Hematopoietic multipotent progenitor cell treated with erythropoietin and hydrocortisone succinate and interleukin-3 and kit ligand, for 8 days (in vitro differentiated cells): Measurements from ENCODE around the gene SERPINE2.

ENCODE experiments used
- DNase-seq: peaks from one replicate; pipeline ENCODE4 v3.0.0-alpha.2; 2015

The SERPINE2 gene

GRCh38 chr2:224042191-224042696 is 3.2 kb upstream of the SERPINE2 start:
- DNase-seq, result no peak

GRCh38 chr2:224041554-224041953 is 2.5 kb upstream of the SERPINE2 start:
- no peak for DNase-seq

DNA sequence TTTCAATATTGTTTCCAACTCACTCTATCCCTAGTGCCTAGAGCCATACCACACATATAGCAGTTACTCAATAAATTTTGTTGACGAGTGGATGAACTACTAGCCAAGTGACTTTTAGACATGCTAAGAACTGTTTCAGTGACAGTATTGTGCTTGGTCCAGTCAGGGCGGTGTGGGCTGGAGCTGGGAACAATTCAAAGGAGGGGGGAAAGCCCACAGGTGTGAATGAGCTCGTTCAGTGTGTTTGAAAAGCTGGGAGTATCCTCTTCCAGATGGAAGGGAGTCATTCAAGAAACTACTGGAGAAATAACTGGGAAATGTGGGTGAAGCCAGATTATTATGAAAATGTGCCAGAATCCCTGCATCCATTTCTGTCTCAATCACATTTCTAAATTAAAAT is 1.7 kb upstream of the SERPINE2 start:
- no peak for DNase-seq

DNA sequence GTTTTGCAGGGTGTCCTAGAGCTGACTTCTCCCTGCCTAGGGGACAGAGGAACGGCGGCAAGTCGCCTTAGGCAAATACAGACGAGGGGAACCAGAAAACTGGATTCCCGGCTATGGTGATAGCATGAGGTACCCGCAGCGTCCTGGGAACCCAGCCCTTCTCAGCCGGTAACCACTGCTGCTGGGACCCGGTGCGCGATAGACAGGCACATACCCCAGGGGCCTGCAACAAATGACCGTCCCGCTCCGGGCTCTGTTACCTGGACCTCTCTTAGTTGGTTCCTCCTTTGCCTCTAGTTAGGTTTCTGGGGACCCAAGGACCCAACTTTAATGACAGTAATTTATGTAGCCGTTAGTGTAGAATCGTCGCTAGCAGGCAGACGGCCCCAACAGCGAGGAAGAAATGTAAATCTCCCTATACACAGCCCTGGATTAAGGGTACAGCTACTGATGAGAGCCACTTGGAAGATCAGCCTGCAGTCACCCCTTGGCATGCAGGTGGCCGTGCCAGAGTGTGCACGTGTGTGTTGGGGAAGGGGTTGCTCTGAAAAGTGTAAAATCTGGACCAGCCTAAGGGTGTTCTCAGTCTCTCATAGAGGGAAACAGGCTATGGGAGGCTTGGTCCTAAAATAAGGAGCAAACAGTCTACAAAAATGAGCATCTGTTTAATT is 819 bp upstream of the SERPINE2 start:
- no peak for DNase-seq

GRCh38 chr2:224038830-224039079 is 331 bp downstream of the SERPINE2 start:
- DNase-seq, result no peak

- DNase-seq, result peak; percentile 42
Measured at GRCh38 chr2:224038049-224038829, 847 bp downstream of the SERPINE2 start.

DNA sequence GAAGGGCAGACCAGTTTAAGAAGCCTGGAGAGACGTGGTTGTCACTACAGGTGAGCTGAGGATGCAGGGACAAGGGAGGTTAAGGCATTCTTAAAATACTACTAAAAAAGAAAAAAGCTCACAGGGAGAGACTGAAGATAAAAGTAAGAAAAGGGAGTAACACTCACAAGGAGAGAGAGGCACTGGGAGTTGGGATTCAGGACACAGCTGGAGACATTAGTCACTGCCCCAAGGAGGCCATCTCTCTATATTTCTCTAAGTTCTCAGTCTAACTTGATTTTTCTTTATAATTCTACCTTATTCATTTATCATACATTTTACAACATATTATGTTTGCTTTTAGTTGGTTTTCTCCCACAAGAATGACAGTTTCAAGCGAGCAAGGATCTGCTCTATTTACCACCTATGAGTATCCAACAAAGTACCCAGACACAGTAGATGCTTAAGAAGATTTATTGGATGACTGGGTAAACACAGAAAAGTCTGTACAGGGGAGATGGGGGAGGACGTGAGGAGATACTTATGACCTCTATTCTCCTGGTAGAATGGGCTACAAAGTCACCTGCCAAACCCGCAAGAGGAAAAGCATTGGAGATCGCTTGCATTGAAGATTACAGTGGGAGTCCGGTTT is 2.2 kb downstream of the SERPINE2 start:
- no peak for DNase-seq

GRCh38 chr2:224034017-224034416 is 5.1 kb downstream of the SERPINE2 start:
- DNase-seq, result peak; percentile 38

DNA sequence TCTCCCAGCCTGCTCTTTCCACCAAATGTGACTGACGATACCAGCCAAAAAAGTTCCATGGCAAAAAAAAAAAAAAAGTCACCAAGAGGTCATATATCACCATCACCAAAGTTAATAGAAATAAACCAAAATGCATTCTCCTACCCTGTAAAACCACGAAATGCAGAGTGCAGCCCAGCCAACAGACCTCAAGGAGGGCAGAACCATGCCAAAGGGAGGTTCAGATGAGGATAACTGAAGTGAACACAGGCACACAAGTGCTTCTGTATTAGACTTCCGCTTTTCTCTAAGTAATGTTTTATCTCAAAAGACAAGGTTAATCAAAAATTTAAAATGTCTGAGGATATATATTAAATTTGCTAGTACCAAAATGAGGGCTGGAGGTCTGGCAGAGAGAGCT is 5.5 kb downstream of the SERPINE2 start:
- peak; percentile 60 for DNase-seq

- DNase-seq, result no peak
Measured at GRCh38 chr2:224032283-224032682, 6.8 kb downstream of the SERPINE2 start.

- DNase-seq, result peak; percentile 38
Measured at GRCh38 chr2:224031358-224031970, 7.6 kb downstream of the SERPINE2 start.

- DNase-seq, result no peak
Measured at GRCh38 chr2:224030786-224031185, 8.3 kb downstream of the SERPINE2 start.

DNA sequence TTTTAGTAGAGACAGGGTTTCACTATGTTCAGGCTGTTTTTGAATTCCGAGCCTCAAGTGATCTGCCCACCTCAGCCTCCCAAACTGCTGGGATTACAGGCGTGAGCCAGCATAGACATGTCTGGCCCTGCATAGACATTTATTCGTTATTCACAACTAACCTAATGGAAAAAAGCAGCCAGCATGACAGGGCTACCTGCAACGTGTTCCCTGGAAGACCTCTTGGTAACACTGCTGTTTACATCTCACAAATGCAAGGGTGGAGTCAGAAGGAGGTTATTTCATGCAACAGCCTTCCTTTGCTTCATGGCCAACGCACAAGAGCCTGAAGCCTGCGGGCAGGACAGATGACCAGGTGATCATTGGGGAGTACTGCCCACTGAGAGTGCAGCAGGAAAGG is 9.2 kb downstream of the SERPINE2 start:
- DNase-seq, result no peak

DNA sequence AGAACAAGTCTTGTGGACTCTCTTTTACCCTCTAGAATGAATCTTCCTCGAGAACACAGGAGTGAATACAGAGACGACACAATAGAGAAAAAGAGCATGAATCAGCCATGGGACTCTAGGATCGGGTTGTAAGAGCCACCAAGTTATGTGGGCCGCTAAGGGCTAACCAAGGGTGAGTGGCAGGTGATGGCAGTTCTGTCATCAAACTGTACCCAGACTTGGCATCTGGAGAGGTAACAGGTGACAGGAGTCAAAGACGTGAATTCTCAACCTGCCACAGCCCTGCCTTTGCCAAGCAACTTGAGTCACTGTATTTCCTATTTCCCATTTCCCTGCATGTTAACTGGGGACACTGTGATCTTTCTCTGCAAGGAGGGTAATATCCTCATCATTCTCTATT is 11.2 kb downstream of the SERPINE2 start:
- no peak for DNase-seq

DNA sequence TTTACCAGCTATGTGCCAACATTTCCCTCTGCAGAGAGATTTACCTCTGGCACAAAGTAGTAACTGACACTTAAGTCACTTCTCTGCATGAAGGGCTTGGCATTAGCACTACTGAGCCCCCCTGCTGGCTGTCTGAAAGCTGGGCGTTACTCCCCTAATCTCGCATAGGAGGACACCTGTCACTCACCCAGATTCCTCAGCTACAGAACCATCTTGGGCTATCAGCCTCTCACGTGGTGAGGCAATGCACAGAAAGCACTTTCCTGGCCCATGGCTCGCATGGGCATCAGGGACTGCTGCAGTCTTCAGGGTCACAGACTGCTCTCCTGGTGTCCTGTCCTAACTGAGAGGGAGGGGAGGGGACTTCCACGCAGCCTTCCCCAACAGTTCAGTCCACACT is 12.0 kb downstream of the SERPINE2 start:
- peak; percentile 61 for DNase-seq

GRCh38 chr2:224025874-224026273 is 13.2 kb downstream of the SERPINE2 start:
- peak; percentile 93 for DNase-seq

GRCh38 chr2:224024270-224024669 is 14.8 kb downstream of the SERPINE2 start:
- DNase-seq, result no peak

- no peak for DNase-seq
Measured at GRCh38 chr2:224023188-224023587, 15.9 kb downstream of the SERPINE2 start.

DNA sequence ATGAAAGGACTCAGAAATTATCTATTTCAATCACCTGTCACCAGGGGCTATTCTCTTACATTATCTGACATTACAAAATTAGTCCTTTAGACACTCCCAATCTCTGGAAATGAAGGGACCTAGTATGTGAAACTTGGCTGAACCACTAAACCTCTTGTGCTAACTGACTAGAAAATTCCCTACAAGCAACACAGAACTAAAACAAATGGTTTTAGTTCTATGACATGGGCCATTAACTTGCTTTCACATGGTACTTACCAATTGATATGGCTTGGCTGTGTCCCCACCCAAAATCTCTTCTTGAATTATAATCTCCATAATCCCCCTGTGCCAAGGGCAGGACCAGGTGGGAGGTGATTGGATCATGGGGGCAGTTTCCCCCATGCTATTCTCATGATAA is 16.6 kb downstream of the SERPINE2 start:
- peak; percentile 49 for DNase-seq

DNA sequence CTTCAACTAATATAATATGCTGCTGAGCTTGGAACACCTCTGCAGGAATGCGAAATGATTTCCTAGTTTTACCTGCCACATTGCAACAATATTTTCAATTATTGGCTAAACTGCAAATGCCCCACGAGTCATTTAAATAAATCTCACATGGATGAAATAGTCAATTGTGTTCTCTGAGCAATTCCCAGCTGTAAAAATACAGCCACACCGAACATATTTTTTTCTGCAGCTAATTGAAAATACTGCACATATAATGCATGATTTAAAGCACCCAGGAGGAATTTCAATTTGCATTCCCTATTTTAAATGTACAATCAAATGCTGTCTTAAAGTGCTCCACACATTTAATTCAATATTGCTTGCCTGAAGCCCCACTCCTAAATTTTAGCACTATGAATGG is 18.6 kb downstream of the SERPINE2 start:
- no peak for DNase-seq

DNA sequence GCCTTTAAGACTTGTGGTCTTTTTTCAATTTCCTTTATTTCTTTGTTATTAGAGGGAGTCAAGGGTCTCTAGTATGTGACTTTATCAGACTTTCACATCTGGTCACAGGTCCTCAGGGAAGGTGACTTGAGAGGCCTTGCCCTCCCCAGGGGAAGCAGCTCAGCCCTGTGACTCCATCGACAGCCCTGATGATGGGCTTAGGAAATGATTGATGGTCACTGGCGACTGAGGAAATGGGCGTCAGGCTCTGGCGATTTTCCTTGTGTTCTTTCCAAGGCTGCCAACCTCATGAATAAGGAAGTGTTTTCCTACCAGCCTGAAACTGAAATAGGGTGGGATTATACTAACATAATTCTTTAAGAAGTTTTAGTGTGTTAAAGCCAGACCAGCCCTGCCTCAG is 21.1 kb downstream of the SERPINE2 start:
- no peak for DNase-seq

- DNase-seq, result no peak
Measured at GRCh38 chr2:224016963-224017362, 22.1 kb downstream of the SERPINE2 start.

DNA sequence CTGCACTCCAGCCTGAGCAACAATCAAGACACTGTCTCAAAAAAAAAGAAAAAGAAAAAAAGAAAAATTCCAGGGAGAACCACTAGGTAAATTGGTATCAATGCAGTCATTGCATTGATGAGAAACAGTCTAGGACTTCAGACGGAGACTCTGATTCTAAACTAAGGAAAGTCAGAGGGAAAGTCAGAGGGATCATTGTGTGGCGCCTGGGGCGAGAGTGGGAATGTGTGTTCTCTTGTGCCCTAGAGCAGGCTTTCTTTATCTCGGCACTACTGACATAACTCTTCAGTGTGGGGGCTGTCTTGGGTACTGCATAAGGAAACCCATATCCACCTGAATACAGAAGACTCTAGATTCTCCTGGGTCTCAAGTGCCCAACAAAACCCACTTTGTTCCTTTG is 24.8 kb downstream of the SERPINE2 start:
- DNase-seq, result no peak

GRCh38 chr2:224011837-224012236 is 27.2 kb downstream of the SERPINE2 start:
- DNase-seq, result no peak
